Lung (tissue), 12 donors: ENCODE results near the gene RTEL1. TPM values are rescaled to one million over a fixed set of nuclear protein-coding genes. Genes with fewer than 3 reads are reported as not detected.
"Not testable (repeated sequence)": the region's sequence is repeated elsewhere in the genome, so short reads cannot be mapped to it uniquely, and the experiment has no call there.

Experiments
- ATAC-seq: fragments of 200-7000 bp; cut with Tn5 transposase; one replicate; pipeline ENCODE4 v1.9.1; 2020; ENCODE audit warnings: moderate number of reproducible peaks; ENCODE audit not compliant: insufficient read depth, low FRiP score
- DNase-seq, 3 donors: peaks; one replicate each; pipeline ENCODE4 v3.0.0-alpha.2; 2013 to 2017
- H3K27ac ChIP-seq, 2 donors: one replicate each; pipeline ENCODE4 v1.5.1; 2013; ENCODE audit warnings: mild to moderate bottlenecking in 2 of 2, moderate library complexity in 2 of 2, control low read depth in 1 of 2, inconsistent platforms in 1 of 2, low read depth in 1 of 2, low read length in 1 of 2
- H3K27me3 ChIP-seq, 3 donors: one replicate each; pipeline ENCODE4 v1.5.1; 2013; ENCODE audit warnings: low read length in 2 of 3; ENCODE audit not compliant: control insufficient read depth in 3 of 3, insufficient read depth in 3 of 3
- H3K36me3 ChIP-seq, 4 donors: one replicate each; pipeline ENCODE4 v1.5.1; 2013; ENCODE audit warnings: low read length in 4 of 4, mild to moderate bottlenecking in 1 of 4, moderate library complexity in 1 of 4; ENCODE audit not compliant: control insufficient read depth in 4 of 4, insufficient read depth in 4 of 4
- H3K4me1 ChIP-seq, 5 donors: one replicate each; pipeline ENCODE4 v1.5.1; 2013; ENCODE audit warnings: low read length in 5 of 5, mild to moderate bottlenecking in 2 of 5, moderate library complexity in 1 of 5; ENCODE audit not compliant: control insufficient read depth in 5 of 5, insufficient read depth in 5 of 5
- H3K4me3 ChIP-seq: one replicate; pipeline ENCODE4 v1.5.1; 2013; ENCODE audit warnings: mild to moderate bottlenecking, control low read depth, moderate library complexity
- H3K9ac ChIP-seq, 2 donors: one replicate each; pipeline ENCODE4 v1.5.1; 2013; ENCODE audit warnings: low read length in 2 of 2, control low read depth in 1 of 2; ENCODE audit not compliant: insufficient read depth in 1 of 2
- H3K9me3 ChIP-seq, 4 donors: one replicate each; pipeline ENCODE4 v1.5.1; 2013; ENCODE audit warnings: low read length in 3 of 4, mild to moderate bottlenecking in 1 of 4, moderate library complexity in 1 of 4; ENCODE audit not compliant: control insufficient read depth in 4 of 4, insufficient read depth in 3 of 4
- CTCF ChIP-seq: IDR thresholded peaks from 2 replicates; pipeline ENCODE4 v1.5.1; 2012; ENCODE audit warnings: mild to moderate bottlenecking; ENCODE audit errors: control extremely low read depth, extremely low read depth
- WGBS, 2 donors: extraction: QIAGEN DNeasy Blood & Tissue Kit; methylation state at CpG; one replicate each; pipeline ENCODE4 v1.1.7; 2013; 5-methylcytosine and 5-hydroxymethylcytosine counted together
- polyA plus RNA-seq, 2 donors: library from polyadenylated mRNA; stranded (reverse); fragments of 200-250 nt; gene quantifications; one replicate each; pipeline ENCODE4 v1.2.1, GENCODE V29; 2013
- total RNA-seq, 2 donors: library from RNA; depleted of rRNA in 1 of 2; stranded (reverse); fragments of >200 nt in 1 of 2; gene quantifications; one replicate each; pipeline ENCODE4 v1.2.1, GENCODE V29; 2014 to 2021
- donor health status: control.
- donor health status: control.
- donor health status: Bipolar disorder and iron deficiency.
- donor health status: healthy.
- donor health status: DM: yes; HTN: yes; CAD: no.

RTEL1 gene
- total and polyA plus RNA-seq, 4 donors, result 12.4 to 45.8 (median 17.7) TPM

- ATAC-seq, result no peak
- Histone ChIP-seq H3K27me3 (no peaks in the 10 kb centered on the region), H3K4me3 (no peak overlapping the region), H3K9me3 (no peaks in the 10 kb centered on the region), H3K9ac (no peak overlapping the region), H3K27ac (no peak overlapping the region), H3K4me1 (no peaks in the 10 kb centered on the region), H3K36me3 (peaks cover 0 to 12% (median 5%) of the 10 kb centered on the region in 4 donors)
- TF ChIP-seq CTCF, result no peak
- WGBS, 2 donors, result 88 to 90% methylated on average over 10 of the region's 10 CpGs
- no peak for DNase-seq
These were observed 46.5 kb upstream of the RTEL1 start for GRCh38 chr20:63611646-63612045.

- Histone ChIP-seq H3K27me3 (no peaks in the 10 kb centered on the region), H3K4me1 (no peaks in the 10 kb centered on the region), H3K4me3 (no peak overlapping the region), H3K27ac (no peak overlapping the region), H3K9me3 (no peaks in the 10 kb centered on the region), H3K9ac (no peak overlapping the region), H3K36me3 (peaks cover 0 to 18% (median 11%) of the 10 kb centered on the region in 4 donors)
- no peak for DNase-seq
- TF ChIP-seq CTCF, result no peak
- 43 to 70% methylated on average over 20 of the region's 20 CpGs for WGBS, 2 donors
- ATAC-seq, result no peak
These were observed 45.7 kb upstream of the RTEL1 start for GRCh38 chr20:63612276-63612931.

- not testable (repeated sequence) for DNase-seq
- H3K36me3 ChIP-seq, result peaks cover 0 to 33% (median 15%) of the 10 kb centered on the region in 4 donors
These were observed 44.1 kb upstream of the RTEL1 start for GRCh38 chr20:63613863-63614594.

GRCh38 chr20:63617092-63617875, 40.8 kb upstream of the RTEL1 start:
- Histone ChIP-seq H3K4me1 (no peaks in the 10 kb centered on the region), H3K27me3 (no peaks in the 10 kb centered on the region), H3K9ac (no peak overlapping the region), H3K9me3 (no peaks in the 10 kb centered on the region), H3K4me3 (no peak overlapping the region), H3K27ac (no peak overlapping the region), H3K36me3 (peaks cover 0 to 36% (median 15%) of the 10 kb centered on the region in 4 donors)
- DNase-seq (no peak), ATAC-seq (no peak)
- 96 to 97% methylated on average over 41 of the region's 41 CpGs for WGBS, 2 donors
- TF ChIP-seq CTCF, result no peak

More at GRCh38 chr20:63613863-63614594, 44.1 kb upstream of the RTEL1 start:
- H3K4me1 ChIP-seq, H3K9ac ChIP-seq, H3K4me3 ChIP-seq, H3K27ac ChIP-seq, H3K27me3 ChIP-seq, H3K9me3 ChIP-seq, ATAC-seq: not testable (repeated sequence)
- WGBS, 2 donors, result 82 to 95% methylated on average over 18 of the region's 18 CpGs
